Posterior vena cava (tissue), 2 donors: ENCODE measurements around the gene MIGA2. TPM values are rescaled to one million over a fixed set of nuclear protein-coding genes. Genes with fewer than 3 reads are reported as not detected.

Experiments
- DNase-seq: peaks from one replicate; pipeline ENCODE4 v3.0.0-alpha.2; 2020; ENCODE audit warnings: low spot score
- intact Hi-C, 2 donors: fragments of 100-400 bp; cut with DNase I; formaldehyde crosslinking; loops; one replicate each; pipeline versions ENCODE4 v1.14.1 to v1.14.2; 2022 to 2023
- total RNA-seq, 2 donors: library from RNA; stranded (reverse); fragmentation: NEBNext Ultra II Directional; extraction: Animal tissue kit (Norgen Biotek cat#: 25700); gene quantifications; one replicate each; pipeline ENCODE4 v1.2.1, GENCODE V29; 2021
- donor health status: DM: yes; HTN: yes; CAD: no.
- donor health status: DM: yes; HTN: yes; CAD: no.

MIGA2 gene
- total RNA-seq, 2 donors from 2014 or later: 14.8 to 21.1 TPM

GRCh38 chr9:129009584-129010141 lies 26.8 kb upstream of the MIGA2 start:
- no peak for DNase-seq
- intact Hi-C loops: no loop called here

- intact Hi-C loops: no loop called here
Measured at GRCh38 chr9:129010267-129010975, 26.0 kb upstream of the MIGA2 start.

GRCh38 chr9:129011170-129011569 lies 25.3 kb upstream of the MIGA2 start:
- DNase-seq: no peak
- intact Hi-C loops: no loop called here

More at GRCh38 chr9:129010267-129010975, 26.0 kb upstream of the MIGA2 start:
- DNase-seq: no peak

GRCh38 chr9:129011761-129012181 lies 24.7 kb upstream of the MIGA2 start:
- intact Hi-C loops: no loop called here
- no peak for DNase-seq

GRCh38 chr9:129012343-129012742 lies 24.1 kb upstream of the MIGA2 start:
- intact Hi-C loops: no loop called here
- no peak for DNase-seq

- intact Hi-C loops: no loop called here
- DNase-seq: no peak
Measured at GRCh38 chr9:129012893-129013448, 23.5 kb upstream of the MIGA2 start.

GRCh38 chr9:129013674-129014073 lies 22.8 kb upstream of the MIGA2 start:
- no peak for DNase-seq
- intact Hi-C loops: no loop called here

GRCh38 chr9:129014124-129014523 lies 22.3 kb upstream of the MIGA2 start:
- intact Hi-C loops: no loop called here
- no peak for DNase-seq

- intact Hi-C loops: no loop called here
- no peak for DNase-seq
Measured at GRCh38 chr9:129014608-129015007, 21.8 kb upstream of the MIGA2 start.

GRCh38 chr9:129021091-129021490 lies 15.3 kb upstream of the MIGA2 start:
- DNase-seq: no peak
- intact Hi-C loops: no loop called here

- intact Hi-C loops: no loop called here
- no peak for DNase-seq
Measured at GRCh38 chr9:129022037-129022436, 14.4 kb upstream of the MIGA2 start.

GRCh38 chr9:129023036-129023907 lies 13.2 kb upstream of the MIGA2 start:
- intact Hi-C loops: no loop called here
- DNase-seq: peak; percentile 86

GRCh38 chr9:129023908-129024233 lies 12.6 kb upstream of the MIGA2 start:
- no peak for DNase-seq
- intact Hi-C loops: no loop called here

GRCh38 chr9:129026442-129027223 lies 9.8 kb upstream of the MIGA2 start:
- intact Hi-C loops: no loop called here
- DNase-seq: no peak

GRCh38 chr9:129027224-129027684 lies 9.2 kb upstream of the MIGA2 start:
- no peak for DNase-seq
- intact Hi-C loops: no loop called here

- DNase-seq: no peak
- intact Hi-C loops: no loop called here
Measured at GRCh38 chr9:129027685-129028191, 8.7 kb upstream of the MIGA2 start.

GRCh38 chr9:129028192-129028966 lies 8.0 kb upstream of the MIGA2 start, which contains the start of gene SH3GLB2:
SH3GLB2 (minus strand) TSS chr9:129028331; CDS start chr9:129028154, 177 bp downstream.
- peak; percentile 99 for DNase-seq
- intact Hi-C loops: no loop called here

GRCh38 chr9:129030191-129030590 lies 6.2 kb upstream of the MIGA2 start:
- no peak for DNase-seq
- intact Hi-C loops: no loop called here
